B cell (primary cell): Measurements from ENCODE around the gene SYTL2.

ENCODE experiments used
- CTCF ChIP-seq: fragments of 200-600 bp; IDR thresholded peaks from one replicate; pipeline ENCODE4 v1.8.0; 2022; ENCODE audit warnings: antibody characterized with exemption, mild to moderate bottlenecking
- EZH2 ChIP-seq: IDR thresholded peaks from 2 replicates; pipeline ENCODE4 v1.6.1; 2012; ENCODE audit warnings: borderline replicate concordance, low read depth, mild to moderate bottlenecking, moderate library complexity, low read length; ENCODE audit not compliant: insufficient read depth, poor library complexity, severe bottlenecking

- no peak for TF ChIP-seq EZH2
- no peak for TF ChIP-seq CTCF
Observed at GRCh38 chr11:85658180-85658579, 152.8 kb downstream of the SYTL2 start.
